Parathyroid adenoma (tissue), 2 donors: ENCODE results near the gene CARS1.

Experiments used
- H2AFZ ChIP-seq: fragments of 300-600 bp; sonication (generic); one replicate; pipeline ENCODE4 v1.7.0; 2017; ENCODE audit warnings: antibody characterized with exemption, mild to moderate bottlenecking
- H3K27ac ChIP-seq: fragments of 300-600 bp; sonication (generic); one replicate; pipeline ENCODE4 v1.7.0; 2017
- H3K27me3 ChIP-seq: fragments of 300-600 bp; sonication (generic); one replicate; pipeline ENCODE4 v1.7.0; 2017; ENCODE audit warnings: low read length; ENCODE audit not compliant: control insufficient read depth, insufficient read depth
- H3K36me3 ChIP-seq: fragments of 300-600 bp; sonication (generic); one replicate; pipeline ENCODE4 v1.7.0; 2017; ENCODE audit warnings: low read length; ENCODE audit not compliant: control insufficient read depth, insufficient read depth
- H3K4me1 ChIP-seq: fragments of 300-600 bp; sonication (generic); one replicate; pipeline ENCODE4 v1.7.0; 2017; ENCODE audit warnings: control low read depth
- H3K4me2 ChIP-seq: fragments of 300-600 bp; sonication (generic); one replicate; pipeline ENCODE4 v1.7.0; 2017; ENCODE audit warnings: low read length
- H3K4me3 ChIP-seq: fragments of 300-600 bp; sonication (generic); one replicate; pipeline ENCODE4 v1.7.0; 2017; ENCODE audit warnings: low read depth, low read length
- H3K79me2 ChIP-seq: fragments of 300-600 bp; sonication (generic); one replicate; pipeline ENCODE4 v1.7.0; 2017; ENCODE audit warnings: control low read depth
- H3K9ac ChIP-seq: fragments of 300-600 bp; sonication (generic); one replicate; pipeline ENCODE4 v1.7.0; 2017; ENCODE audit warnings: mild to moderate bottlenecking
- H3K9me3 ChIP-seq: fragments of 300-600 bp; sonication (generic); one replicate; pipeline ENCODE4 v1.7.0; 2017; ENCODE audit warnings: low read length; ENCODE audit not compliant: control insufficient read depth
- CTCF ChIP-seq: fragments of 300-600 bp; sonication (generic); IDR thresholded peaks from one replicate; pipeline ENCODE4 v1.7.0; 2017; ENCODE audit warnings: antibody characterized with exemption, mild to moderate bottlenecking
- donor health status: primary hyperparathyroidism.

CARS1 gene

GRCh38 chr11:3047637-3048036, 9.6 kb downstream of the CARS1 start:
- Histone ChIP-seq H3K36me3 (no peaks in the 10 kb centered on the region), H3K9ac (no peak overlapping the region)

DNA sequence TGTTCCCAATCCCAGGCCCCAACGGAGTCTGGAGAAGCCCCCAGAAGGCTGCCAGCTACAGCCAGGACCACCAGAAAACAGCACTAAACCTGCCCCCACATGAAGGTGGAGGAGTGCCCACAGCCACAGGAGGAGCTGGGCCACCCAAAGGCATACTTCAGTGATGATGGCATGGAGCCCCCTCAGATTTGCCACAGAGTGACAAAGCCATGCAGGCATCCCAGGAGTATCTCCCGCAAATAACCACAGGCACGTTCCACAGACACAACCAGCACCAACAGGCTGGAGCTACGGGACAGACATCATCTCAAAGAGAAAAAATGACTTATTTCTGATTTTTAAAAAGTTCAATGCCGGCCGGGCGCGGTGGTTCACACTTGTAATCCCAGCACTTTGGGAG, 10.6 kb downstream of the CARS1 start:
- H3K4me3 ChIP-seq = no peak overlapping the region
- no peaks in the 10 kb centered on the region for H3K9me3 ChIP-seq
- no peaks in the 10 kb centered on the region for H3K27me3 ChIP-seq
- no peak overlapping the region for H3K9ac ChIP-seq
- H3K36me3 ChIP-seq = no peaks in the 10 kb centered on the region
- no peak for TF ChIP-seq CTCF
- H3K4me1 ChIP-seq = no peaks in the 10 kb centered on the region
- H3K4me2 ChIP-seq = no peak overlapping the region
- peaks cover 8% of the 10 kb centered on the region for H3K79me2 ChIP-seq
- H2AFZ ChIP-seq = no peak overlapping the region
- no peak overlapping the region for H3K27ac ChIP-seq

More at GRCh38 chr11:3047637-3048036, 9.6 kb downstream of the CARS1 start:
- H3K4me2 ChIP-seq = no peak overlapping the region
- H3K4me1 ChIP-seq = no peaks in the 10 kb centered on the region
- H3K9me3 ChIP-seq = no peaks in the 10 kb centered on the region
- no peak overlapping the region for H2AFZ ChIP-seq
- H3K27ac ChIP-seq = no peak overlapping the region
- no peak for TF ChIP-seq CTCF
- H3K27me3 ChIP-seq = no peaks in the 10 kb centered on the region
- peaks cover 10% of the 10 kb centered on the region for H3K79me2 ChIP-seq
- H3K4me3 ChIP-seq = no peak overlapping the region

GRCh38 chr11:3046190-3046589, 11.0 kb downstream of the CARS1 start:
- Histone ChIP-seq H3K4me3 (no peak overlapping the region), H3K4me1 (no peaks in the 10 kb centered on the region), H3K9me3 (no peaks in the 10 kb centered on the region), H3K79me2 (peaks cover 7% of the 10 kb centered on the region), H3K27ac (no peak overlapping the region), H3K4me2 (no peak overlapping the region), H2AFZ (no peak overlapping the region), H3K27me3 (no peaks in the 10 kb centered on the region), H3K36me3 (no peaks in the 10 kb centered on the region), H3K9ac (no peak overlapping the region)
- TF ChIP-seq CTCF = no peak

- H3K4me1 ChIP-seq = no peaks in the 10 kb centered on the region
- no peaks in the 10 kb centered on the region for H3K27me3 ChIP-seq
- H3K9me3 ChIP-seq = no peaks in the 10 kb centered on the region
- H3K36me3 ChIP-seq = no peaks in the 10 kb centered on the region
- H3K27ac ChIP-seq = no peak overlapping the region
- no peak overlapping the region for H2AFZ ChIP-seq
- TF ChIP-seq CTCF = no peak
- H3K9ac ChIP-seq = no peak overlapping the region
- peaks cover 4% of the 10 kb centered on the region for H3K79me2 ChIP-seq
- H3K4me2 ChIP-seq = no peak overlapping the region
- H3K4me3 ChIP-seq = no peak overlapping the region
These were observed 12.3 kb downstream of the CARS1 start for GRCh38 chr11:3044915-3045314.

DNA sequence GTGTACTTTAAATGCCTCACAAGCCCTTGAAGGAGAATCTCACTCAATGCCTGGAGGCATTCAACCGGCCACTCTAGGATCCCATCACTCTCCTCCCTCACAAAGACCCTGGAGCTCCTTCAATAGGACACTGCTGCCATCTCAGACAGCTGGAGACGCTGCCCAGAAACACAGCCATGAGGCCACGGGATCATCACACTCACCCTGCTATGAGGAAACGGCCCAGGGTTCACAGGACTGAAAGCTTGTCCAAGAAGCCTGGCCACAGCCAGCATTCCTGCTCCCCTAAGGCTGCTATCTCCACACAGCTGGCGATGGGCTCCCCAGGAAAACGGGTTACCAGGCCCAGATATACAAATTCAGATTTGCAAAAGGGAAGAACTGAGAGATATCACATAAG, 13.2 kb downstream of the CARS1 start:
- Histone ChIP-seq H3K9me3 (no peaks in the 10 kb centered on the region), H3K4me3 (no peak overlapping the region), H3K27ac (no peak overlapping the region), H3K4me1 (no peaks in the 10 kb centered on the region), H3K79me2 (peaks cover 4% of the 10 kb centered on the region), H3K36me3 (no peaks in the 10 kb centered on the region), H3K4me2 (no peak overlapping the region), H3K9ac (no peak overlapping the region), H2AFZ (no peak overlapping the region), H3K27me3 (no peaks in the 10 kb centered on the region)
- TF ChIP-seq CTCF = no peak
